ENCODE measurements around the gene GIPC2. TPM values are rescaled to one million over a fixed set of nuclear protein-coding genes. Genes with fewer than 3 reads are reported as not detected.

GIPC2 gene
- polyA plus RNA-seq, 2 of the 4 experiments (the other 2 are of a cell fraction): 0.06 TPM; not detected in 1

GRCh38 chr1:78101514-78101913, 55.7 kb downstream of the GIPC2 start:
- FAIRE-seq (no peak), ATAC-seq (peak; percentile 82 to 88), DNase-seq (ENCODE audit: low read depth in 1 of 2, low spot score in 1 of 2) (peak; percentile 24 to 63)
- Histone ChIP-seq H3K27ac (peak overlapping the region; percentile 67 to 84), H3K4me2 (peak overlapping the region; percentile 55), H3K4me3 (no peak overlapping the region), H3K9me3 (no peaks in the 10 kb centered on the region), H3K4me1 (peaks cover 21% of the 10 kb centered on the region)
- ChIA-PET POLR2A (interaction anchor here (0.6 to 2.1 kb wide), 3 partner anchors 82 to 97 kb away, joined by 4 to 48 read pairs (median 4); partner anchors contain the start of gene DNAJB4), CTCF (interaction anchor here (1.2 to 6.9 kb wide), 2 partner anchors 8 to 13 kb away, joined by 3 to 57 read pairs; no protein-coding TSS in a partner anchor)
- TF ChIP-seq TFCP2L1 (CRISPR knock-in tag; IDR thresholded peaks at IDR 0.05) (no peak), MAX (IDR thresholded peaks at IDR 0.05) (peak; percentile 24; the same call in 1 of the 2 replicates), GATA3 (IDR thresholded peaks at IDR 0.05; ENCODE audit: borderline replicate concordance) (peak; percentile 29; the same call in 1 of the 2 replicates)
- 26% methylated on average over 2 of the region's 2 CpGs for WGBS (ENCODE audit: missing lambda C conversion rate)

- POLR2A ChIA-PET: interaction anchor here (0.6 to 2.1 kb wide), 3 partner anchors 83 to 98 kb away, joined by 3 to 48 read pairs (median 4); partner anchors contain the start of gene DNAJB4
- Histone ChIP-seq H3K27ac (peak overlapping the region; percentile 67 to 84), H3K4me3 (no peak overlapping the region), H3K4me1 (peaks cover 21% of the 10 kb centered on the region), H3K9me3 (no peaks in the 10 kb centered on the region), H3K4me2 (peak overlapping the region; percentile 55)
- CTCF ChIA-PET: interaction anchor here (1.2 to 6.9 kb wide), 3 partner anchors 9 to 97 kb away, joined by 3 to 57 read pairs (median 4); partner anchors contain the start of gene DNAJB4
- FAIRE-seq: no peak
- 12% methylated on average over 3 of the region's 3 CpGs for WGBS (ENCODE audit: missing lambda C conversion rate)
- no peak for TF ChIP-seq JUN (IDR thresholded peaks at IDR 0.05)
- TF ChIP-seq GATA3 (IDR thresholded peaks at IDR 0.05; ENCODE audit: borderline replicate concordance): peak; percentile 44; the same call in 1 of the 2 replicates
- ATAC-seq: peak; percentile 73 to 81; a peak in 3 of 6 replicates
- peak in 1 of 2 experiments; percentile 28 for DNase-seq (ENCODE audit: low read depth in 1 of 2, low spot score in 1 of 2)
These were observed 56.3 kb downstream of the GIPC2 start for GRCh38 chr1:78102082-78102481.

- peak overlapping the region; percentile 61 to 67; a peak in 5 of 6 replicates for H3K27ac ChIP-seq
- H3K4me3 ChIP-seq: no peak overlapping the region
- no peak for FAIRE-seq
- no peaks in the 10 kb centered on the region for H3K9me3 ChIP-seq
- CTCF ChIA-PET: interaction anchor here (0.7 to 6.9 kb wide), 4 partner anchors 11 to 98 kb away, joined by 3 to 57 read pairs (median 4); partner anchors contain the start of gene DNAJB4
- no peak for DNase-seq (ENCODE audit: low read depth in 1 of 2, low spot score in 1 of 2)
- 78% methylated on average over 2 of the region's 2 CpGs for WGBS (ENCODE audit: missing lambda C conversion rate)
- POLR2A ChIA-PET: interaction anchor here (1.3 to 2.1 kb wide), 2 partner anchors 92 to 99 kb away, joined by 3 to 48 read pairs; partner anchors contain the start of gene DNAJB4
- TF ChIP-seq NPAS2 (CRISPR knock-in tag; IDR thresholded peaks at IDR 0.05; ENCODE audit: borderline replicate concordance) (no peak), GATA3 (IDR thresholded peaks at IDR 0.05; ENCODE audit: borderline replicate concordance) (no peak), NR3C1 (IDR thresholded peaks at IDR 0.05) (no peak), ZC3H11A (IDR thresholded peaks at IDR 0.05) (no peak), CTCF (IDR thresholded peaks at IDR 0.05) (no peak), KDM1A (IDR thresholded peaks at IDR 0.05; ENCODE audit: low read depth) (no peak), EP300 (IDR thresholded peaks at IDR 0.05) (no peak), HOXA7 (CRISPR knock-in tag; IDR thresholded peaks at IDR 0.05) (no peak), BCL3 (IDR thresholded peaks at IDR 0.05) (no peak), MAZ (IDR thresholded peaks at IDR 0.05; ENCODE audit: borderline replicate concordance, low read depth, low read length) (no peak), RNF2 (IDR thresholded peaks at IDR 0.05; ENCODE audit: borderline replicate concordance, low read depth) (no peak), PHF8 (IDR thresholded peaks at IDR 0.05; ENCODE audit: borderline replicate concordance, low read depth) (no peak), MYC (IDR thresholded peaks at IDR 0.05; ENCODE audit: borderline replicate concordance, low read length) (no peak), PBX3 (IDR thresholded peaks at IDR 0.05) (no peak), TFCP2L1 (CRISPR knock-in tag; IDR thresholded peaks at IDR 0.05) (no peak), CBX8 (IDR thresholded peaks at IDR 0.05) (no peak), ZFP36 (IDR thresholded peaks at IDR 0.05; ENCODE audit: borderline replicate concordance, partially characterized antibody) (no peak)
- no peak for ATAC-seq
- H3K4me1 ChIP-seq: peaks cover 21% of the 10 kb centered on the region
- H3K4me2 ChIP-seq: no peak overlapping the region
These were observed 57.1 kb downstream of the GIPC2 start for GRCh38 chr1:78102916-78103315.
